Fibroblast of villous mesenchyme (primary cell): Measurements from ENCODE around the gene NIF3L1. TPM values are rescaled to one million over a fixed set of nuclear protein-coding genes. Genes with fewer than 3 reads are reported as not detected.

Experiments used
- DNase-seq: peaks from one replicate; pipeline ENCODE4 v3.0.0-alpha.2; 2010; ENCODE audit warnings: low read depth
- H3K4me3 ChIP-seq: 2 replicates; pipeline ENCODE4 v1.5.1; 2011; ENCODE audit warnings: low read depth, mild to moderate bottlenecking, low read length
- CTCF ChIP-seq: IDR thresholded peaks from 2 replicates; pipeline ENCODE4 v1.5.1; 2012; ENCODE audit warnings: low read depth, mild to moderate bottlenecking, low read length; ENCODE audit not compliant: insufficient read depth
- small RNA-seq: library from RNA; depleted of rRNA; stranded (forward); fragments of <200 nt; gene quantifications from one replicate; pipeline ENCODE3, GENCODE V24; 2012
- total RNA-seq: library from RNA; depleted of rRNA; stranded (reverse); fragments of >200 nt; gene quantifications from 2 replicates; pipeline ENCODE4 v1.2.3, GENCODE V29; 2012

NIF3L1 gene
- total RNA-seq, 1 donor = 30.2 TPM

DNA sequence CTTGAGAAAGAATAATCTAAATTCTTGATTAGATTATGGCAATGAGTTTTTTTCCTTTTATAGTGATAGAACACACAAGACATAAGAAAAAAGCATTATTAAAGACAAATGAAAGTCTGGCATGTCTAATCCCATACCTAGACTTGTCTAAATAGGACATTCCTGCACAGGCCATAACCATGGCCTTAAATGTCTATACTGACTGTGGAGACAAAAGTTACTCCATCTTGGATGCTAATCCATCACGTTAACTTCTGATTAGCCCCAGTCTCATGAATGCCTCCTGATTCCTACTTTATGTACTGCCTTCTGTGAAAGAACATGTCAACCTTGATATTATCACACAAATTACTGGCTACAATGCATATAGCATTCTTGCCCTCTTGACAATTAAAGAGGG is 50.7 kb downstream of the NIF3L1 start:
- TF ChIP-seq CTCF = no peak
- H3K4me3 ChIP-seq = no peak overlapping the region
- DNase-seq = no peak

DNA sequence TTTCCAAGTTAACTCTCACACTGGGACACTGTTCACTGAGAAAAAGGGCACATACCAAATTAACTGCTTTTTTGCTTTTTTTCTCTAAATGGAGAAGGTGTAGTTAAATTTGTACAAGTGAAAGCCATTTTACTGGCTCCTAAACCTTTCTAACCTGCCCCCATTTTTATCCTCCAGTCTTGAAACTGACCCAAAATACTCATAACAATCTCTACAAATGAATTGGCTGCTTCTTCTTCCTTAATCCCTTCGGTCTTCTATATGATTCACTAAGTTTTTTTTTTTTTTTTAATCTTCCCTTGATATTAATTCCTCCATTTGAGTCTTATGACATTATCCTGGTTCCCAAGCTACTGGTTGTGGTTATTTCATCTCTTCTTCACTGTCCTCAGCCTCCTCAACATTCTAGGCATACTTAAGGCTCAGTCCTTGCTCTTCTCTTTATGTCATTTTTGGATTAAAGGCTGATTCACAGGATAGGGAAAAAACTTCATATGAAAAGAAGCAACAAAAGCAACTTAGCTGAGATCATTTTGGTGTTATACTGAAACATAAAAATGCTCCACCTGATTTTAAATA is 54.4 kb downstream of the NIF3L1 start:
- H3K4me3 ChIP-seq = no peak overlapping the region
- no peak for TF ChIP-seq CTCF
- no peak for DNase-seq

DNA sequence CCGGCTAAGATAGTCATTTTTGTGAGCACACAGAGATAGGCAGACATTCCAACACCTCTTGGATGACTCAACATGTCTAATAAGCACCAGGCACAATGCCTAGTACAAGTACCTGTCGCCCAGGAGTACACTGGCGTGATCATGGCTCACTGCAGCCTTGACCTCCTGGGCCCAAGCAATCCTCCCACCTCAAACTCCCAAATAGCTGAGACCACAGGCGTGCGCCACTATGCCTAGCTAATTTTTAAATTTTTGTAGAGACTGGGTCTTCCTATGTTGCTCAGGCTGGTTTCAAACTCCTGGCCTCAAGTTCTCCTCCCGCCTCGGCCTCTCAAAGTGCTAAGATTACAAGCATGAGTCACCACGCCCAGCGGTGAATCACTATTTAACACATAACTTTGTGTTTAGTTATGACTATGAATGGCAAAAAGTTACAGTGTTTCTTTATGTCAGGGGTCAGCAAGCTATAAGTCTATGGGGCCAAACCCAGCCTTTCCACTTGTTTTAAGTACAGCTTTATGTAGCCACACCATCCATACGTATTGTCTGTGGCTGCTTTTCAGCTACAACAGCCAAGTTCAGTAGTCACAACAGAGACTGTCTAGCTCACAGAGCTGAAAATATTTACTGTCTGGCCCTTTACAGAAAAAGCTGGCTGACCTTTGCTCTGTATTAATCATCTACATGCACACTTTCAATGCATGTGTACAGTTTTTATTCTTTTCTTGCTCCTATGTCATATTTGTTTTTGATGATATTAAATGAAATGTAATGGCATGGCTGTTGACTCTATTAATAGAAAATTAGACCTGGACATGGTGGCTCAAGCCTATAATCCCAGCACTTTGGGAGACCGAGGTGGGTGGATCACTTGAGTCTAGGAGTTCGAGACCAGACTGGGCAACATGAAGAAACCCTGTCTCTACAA is 55.6 kb downstream of the NIF3L1 start:
- TF ChIP-seq CTCF = no peak
- peak; percentile 91 for DNase-seq
- H3K4me3 ChIP-seq = no peak overlapping the region

- DNase-seq = no peak
- no peak for TF ChIP-seq CTCF
- H3K4me3 ChIP-seq = no peak overlapping the region
These were observed 56.2 kb downstream of the NIF3L1 start for GRCh38 chr2:200945395-200945729.

GRCh38 chr2:200950378-200950777 is 61.2 kb downstream of the NIF3L1 start:
- no peak overlapping the region for H3K4me3 ChIP-seq
- no peak for DNase-seq
- TF ChIP-seq CTCF = no peak

Small RNAs within 50 kb of the gene (small RNA-seq; reads per million reads assigned to genes)
- gene RF00019 = not detected
- gene RNA5SP115 = not detected
- gene RNU6-312P = not detected
- not detected for gene RNU6-762P

Other genes with a start within 250 kb of the NIF3L1 start
- 528 and 662 TPM in 2 replicates for gene BZW1, start 77.5 kb upstream of the NIF3L1 start, total RNA-seq
- 39.9 and 64.8 TPM in 2 replicates for gene CLK1, start 24.7 kb upstream of the NIF3L1 start, total RNA-seq
- gene PPIL3, start 294 bp upstream of the NIF3L1 start, total RNA-seq = 28.0 and 38.9 TPM in 2 replicates
- gene ORC2, start 74.3 kb downstream of the NIF3L1 start, total RNA-seq = 10.0 and 22.5 TPM in 2 replicates
- 11.3 and 17.7 TPM in 2 replicates for gene HYCC2, start 182.3 kb downstream of the NIF3L1 start, total RNA-seq
- gene NDUFB3, start 182.6 kb downstream of the NIF3L1 start, total RNA-seq = 44.1 and 54.0 TPM in 2 replicates
- 65.1 and 143 TPM in 2 replicates for gene CFLAR, start 226.8 kb downstream of the NIF3L1 start, total RNA-seq